K562 (cell line): ENCODE data around the gene ZCCHC8.
"Not testable (repeated sequence)": the region's sequence is repeated elsewhere in the genome, so short reads cannot be mapped to it uniquely, and the experiment has no call there.

Source experiments
- CREM ChIP-seq: IDR thresholded peaks from 2 replicates; pipeline ENCODE4 v1.6.1; 2014; ENCODE audit warnings: antibody characterized with exemption, low read depth
- E2F5 ChIP-seq: sonication (generic); formaldehyde crosslinking; IDR thresholded peaks from 2 replicates; pipeline ENCODE4 v1.8.0; 2022; ENCODE audit warnings: mild to moderate bottlenecking, missing genetic modification reagents
- MYNN ChIP-seq, 2 experiments: sonication (generic); formaldehyde crosslinking in 1 of 2; IDR thresholded peaks; 2 replicates each; pipeline versions ENCODE4 v1.5.0 to v1.6.1; 2016 to 2020; ENCODE audit warnings: antibody characterized with exemption in 1 of 2, missing genetic modification reagents in 1 of 2
- NFIC ChIP-seq: fragments of 450-650 bp; IDR thresholded peaks from 2 replicates; pipeline ENCODE4 v1.6.1; 2017; ENCODE audit warnings: mild to moderate bottlenecking, inconsistent platforms
- RAD21 ChIP-seq, 2 experiments: fragments of 250-450 bp in 1 of 2; fragments of 450-650 bp in 1 of 2; sonication (Bioruptor Pico) in 1 of 2; formaldehyde crosslinking in 1 of 2; IDR thresholded peaks in 1 of 2; conservative IDR thresholded peaks in 1 of 2; 2 replicates each; pipeline versions ENCODE4 v1.4.0 to v1.8.0; 2020 to 2022; ENCODE audit warnings: mild to moderate bottlenecking in 2 of 2, moderate library complexity in 1 of 2
- SMARCA5 ChIP-seq: fragments of 450-650 bp; IDR thresholded peaks from 2 replicates; pipeline ENCODE4 v1.6.1; 2016
- SUPT5H ChIP-seq: fragments of 450-650 bp; IDR thresholded peaks from 2 replicates; pipeline ENCODE4 v1.6.1; 2016
- TCF7L2 ChIP-seq: fragments of 150-350 bp; IDR thresholded peaks from 2 replicates; pipeline ENCODE4 v1.6.1; 2016; ENCODE audit warnings: low read depth, mild to moderate bottlenecking, low read length, moderate library complexity
- ZBTB7A ChIP-seq: IDR thresholded peaks from 2 replicates; pipeline ENCODE4 v1.6.1; 2011; ENCODE audit warnings: low read depth, mild to moderate bottlenecking, low read length, moderate library complexity, borderline replicate concordance; ENCODE audit not compliant: control insufficient read depth
- ZNF184 ChIP-seq: sonication (generic); formaldehyde crosslinking; IDR thresholded peaks from 2 replicates; pipeline ENCODE4 v1.5.0; 2020; ENCODE audit warnings: missing genetic modification reagents
- ZNF561 ChIP-seq: fragments of 450-650 bp; formaldehyde crosslinking; conservative IDR thresholded peaks from 2 replicates; pipeline ENCODE4 v1.4.0; 2020; ENCODE audit warnings: mild to moderate bottlenecking, moderate library complexity
- ZNF830 ChIP-seq: fragments of 250-450 bp; sonication (Bioruptor Pico); IDR thresholded peaks from 2 replicates; pipeline ENCODE4 v1.5.0; 2021; ENCODE audit warnings: mild to moderate bottlenecking
- TF ChIP-seq, protein P1 (sequence below), 3 experiments: IDR thresholded peaks in 2 of 3; conservative IDR thresholded peaks in 1 of 3; 2 replicates each; pipeline ENCODE4 v1.5.1; 2011 to 2012; ENCODE audit warnings: low read length in 3 of 3, mild to moderate bottlenecking in 3 of 3, control low read depth in 2 of 3, improper control_type of control experiment in 1 of 3, inconsistent platforms in 1 of 3, low read depth in 1 of 3, mixed read lengths in 1 of 3, moderate library complexity in 1 of 3; ENCODE audit not compliant: insufficient read depth in 2 of 3

GRCh38 chr12:122447825-122448224 is 52.9 kb downstream of the ZCCHC8 start:
- TF ChIP-seq, protein P1, sequence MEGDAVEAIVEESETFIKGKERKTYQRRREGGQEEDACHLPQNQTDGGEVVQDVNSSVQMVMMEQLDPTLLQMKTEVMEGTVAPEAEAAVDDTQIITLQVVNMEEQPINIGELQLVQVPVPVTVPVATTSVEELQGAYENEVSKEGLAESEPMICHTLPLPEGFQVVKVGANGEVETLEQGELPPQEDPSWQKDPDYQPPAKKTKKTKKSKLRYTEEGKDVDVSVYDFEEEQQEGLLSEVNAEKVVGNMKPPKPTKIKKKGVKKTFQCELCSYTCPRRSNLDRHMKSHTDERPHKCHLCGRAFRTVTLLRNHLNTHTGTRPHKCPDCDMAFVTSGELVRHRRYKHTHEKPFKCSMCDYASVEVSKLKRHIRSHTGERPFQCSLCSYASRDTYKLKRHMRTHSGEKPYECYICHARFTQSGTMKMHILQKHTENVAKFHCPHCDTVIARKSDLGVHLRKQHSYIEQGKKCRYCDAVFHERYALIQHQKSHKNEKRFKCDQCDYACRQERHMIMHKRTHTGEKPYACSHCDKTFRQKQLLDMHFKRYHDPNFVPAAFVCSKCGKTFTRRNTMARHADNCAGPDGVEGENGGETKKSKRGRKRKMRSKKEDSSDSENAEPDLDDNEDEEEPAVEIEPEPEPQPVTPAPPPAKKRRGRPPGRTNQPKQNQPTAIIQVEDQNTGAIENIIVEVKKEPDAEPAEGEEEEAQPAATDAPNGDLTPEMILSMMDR (IDR thresholded peaks at IDR 0.05 in 2 of 3, conservative IDR thresholded peaks at IDR 0.05 in 1 of 3; ENCODE audit: insufficient read depth in 2 of 3, low read depth in 1 of 3, low read length in 3 of 3): not testable (repeated sequence)
- not testable (repeated sequence) for TF ChIP-seq RAD21 (CRISPR knock-in tag; conservative IDR thresholded peaks at IDR 0.05 in 1 of 2, IDR thresholded peaks at IDR 0.05 in 1 of 2); CREM; ZNF561 (CRISPR knock-in tag); MYNN (IDR thresholded peaks at IDR 0.05); MYNN (CRISPR knock-in tag; IDR thresholded peaks at IDR 0.05); ZBTB7A; TCF7L2; E2F5 (CRISPR knock-in tag); NFIC; ZNF830; ZNF184; SMARCA5; SUPT5H
